Activated gamma-delta T cell (primary cell): ENCODE measurements around the gene MPL.
"Not testable (repeated sequence)": the region's sequence is repeated elsewhere in the genome, so short reads cannot be mapped to it uniquely, and the experiment has no call there.

Experiments used
- DNase-seq: peaks from one replicate; lab custom pipeline; 2025; lab: John Stamatoyannopoulos, UW

MPL gene

GRCh38 chr1:43377831-43378230, 40.2 kb downstream of the MPL start:
- DNase-seq = no peak

- DNase-seq = no peak
Measured at GRCh38 chr1:43379476-43379875, 41.9 kb downstream of the MPL start.

- DNase-seq = no peak
Measured at GRCh38 chr1:43381612-43382011, 44.0 kb downstream of the MPL start.

- no peak for DNase-seq
Measured at GRCh38 chr1:43382027-43382779, 44.6 kb downstream of the MPL start.

- DNase-seq = no peak
Measured at GRCh38 chr1:43383449-43383848, 45.8 kb downstream of the MPL start.

GRCh38 chr1:43386676-43387075, 49.1 kb downstream of the MPL start:
- no peak for DNase-seq

- DNase-seq = no peak
Measured at GRCh38 chr1:43387976-43388599, 50.5 kb downstream of the MPL start.

- no peak for DNase-seq
Measured at GRCh38 chr1:43388613-43389012, 51.0 kb downstream of the MPL start.

GRCh38 chr1:43389326-43390313, 52.0 kb downstream of the MPL start, which contains the start of the genes MED8 and SZT2:
Gene MED8 (minus strand): TSS chr1:43389800. CDS start chr1:43389764, 36 bp downstream.
Gene SZT2 (plus strand): TSS chr1:43389899. CDS start chr1:43389969, 70 bp downstream.
- peak; percentile 65 for DNase-seq

- DNase-seq = no peak
Measured at GRCh38 chr1:43392702-43393101, 55.1 kb downstream of the MPL start.

- no peak for DNase-seq
Measured at GRCh38 chr1:43395523-43395922, 57.9 kb downstream of the MPL start.

- DNase-seq = no peak
Measured at GRCh38 chr1:43396059-43396458, 58.4 kb downstream of the MPL start.

GRCh38 chr1:43398227-43398626, 60.6 kb downstream of the MPL start:
- no peak for DNase-seq

- DNase-seq = not testable (repeated sequence)
Measured at GRCh38 chr1:43400441-43400840, 62.8 kb downstream of the MPL start.

GRCh38 chr1:43402089-43402865, 64.7 kb downstream of the MPL start:
- no peak for DNase-seq
